Glutamatergic neuron (in vitro differentiated cells): ENCODE measurements around the gene AP2B1. TPM values are rescaled to one million over a fixed set of nuclear protein-coding genes. Genes with fewer than 3 reads are reported as not detected.

Experiments
- DNase-seq: peaks from one replicate; pipeline ENCODE4 v3.0.0; 2022
- H3K27ac Mint-ChIP-seq: one replicate; pipeline ENCODE4 v1.8.0; 2020; ENCODE audit warnings: mild to moderate bottlenecking, mixed read lengths, inconsistent platforms; ENCODE audit not compliant: unreplicated experiment
- H3K27me3 Mint-ChIP-seq: one replicate; pipeline ENCODE4 v1.8.0; 2020; ENCODE audit warnings: mild to moderate bottlenecking, moderate library complexity, mixed read lengths, inconsistent platforms; ENCODE audit not compliant: unreplicated experiment
- H3K36me3 Mint-ChIP-seq: one replicate; pipeline ENCODE4 v1.8.0; 2020; ENCODE audit warnings: mild to moderate bottlenecking, mixed read lengths, inconsistent platforms; ENCODE audit not compliant: unreplicated experiment
- H3K4me1 Mint-ChIP-seq: one replicate; pipeline ENCODE4 v1.8.0; 2020; ENCODE audit warnings: mild to moderate bottlenecking, low read depth, mixed read lengths, inconsistent platforms; ENCODE audit not compliant: unreplicated experiment
- H3K4me3 Mint-ChIP-seq: one replicate; pipeline ENCODE4 v1.8.0; 2020; ENCODE audit warnings: mild to moderate bottlenecking, mixed read lengths, inconsistent platforms; ENCODE audit not compliant: unreplicated experiment
- H3K9me3 Mint-ChIP-seq: one replicate; pipeline ENCODE4 v1.8.0; 2020; ENCODE audit warnings: mild to moderate bottlenecking, moderate library complexity, mixed read lengths, inconsistent platforms; ENCODE audit not compliant: unreplicated experiment
- total RNA-seq: library from RNA; stranded (reverse); fragmentation: NEBNext Ultra II Directional; extraction: Animal tissue kit (Norgen Biotek cat#: 25700); gene quantifications from one replicate; pipeline ENCODE4 v1.2.1, GENCODE V29; 2021; ENCODE audit not compliant: unreplicated experiment
- TF ChIP-seq, protein P1 (sequence below): fragments of 200-600 bp; sonication (generic); IDR thresholded peaks from one replicate; pipeline ENCODE4 v1.5.0; 2021; ENCODE audit not compliant: partially characterized antibody, unreplicated experiment

Gene AP2B1
- total RNA-seq, 1 donor from 2014 or later = 316 TPM

- Mint-ChIP-seq H3K27ac (no peak overlapping the region), H3K36me3 (peaks cover 5% of the 10 kb centered on the region), H3K4me3 (no peak overlapping the region), H3K9me3 (peaks cover 6% of the 10 kb centered on the region), H3K27me3 (peaks cover 8% of the 10 kb centered on the region), H3K4me1 (peaks cover 5% of the 10 kb centered on the region)
- no peak for DNase-seq
- TF ChIP-seq, protein P1, sequence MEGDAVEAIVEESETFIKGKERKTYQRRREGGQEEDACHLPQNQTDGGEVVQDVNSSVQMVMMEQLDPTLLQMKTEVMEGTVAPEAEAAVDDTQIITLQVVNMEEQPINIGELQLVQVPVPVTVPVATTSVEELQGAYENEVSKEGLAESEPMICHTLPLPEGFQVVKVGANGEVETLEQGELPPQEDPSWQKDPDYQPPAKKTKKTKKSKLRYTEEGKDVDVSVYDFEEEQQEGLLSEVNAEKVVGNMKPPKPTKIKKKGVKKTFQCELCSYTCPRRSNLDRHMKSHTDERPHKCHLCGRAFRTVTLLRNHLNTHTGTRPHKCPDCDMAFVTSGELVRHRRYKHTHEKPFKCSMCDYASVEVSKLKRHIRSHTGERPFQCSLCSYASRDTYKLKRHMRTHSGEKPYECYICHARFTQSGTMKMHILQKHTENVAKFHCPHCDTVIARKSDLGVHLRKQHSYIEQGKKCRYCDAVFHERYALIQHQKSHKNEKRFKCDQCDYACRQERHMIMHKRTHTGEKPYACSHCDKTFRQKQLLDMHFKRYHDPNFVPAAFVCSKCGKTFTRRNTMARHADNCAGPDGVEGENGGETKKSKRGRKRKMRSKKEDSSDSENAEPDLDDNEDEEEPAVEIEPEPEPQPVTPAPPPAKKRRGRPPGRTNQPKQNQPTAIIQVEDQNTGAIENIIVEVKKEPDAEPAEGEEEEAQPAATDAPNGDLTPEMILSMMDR = no peak
These were observed 148.1 kb downstream of the AP2B1 start for GRCh38 chr17:35735036-35735805.

DNA sequence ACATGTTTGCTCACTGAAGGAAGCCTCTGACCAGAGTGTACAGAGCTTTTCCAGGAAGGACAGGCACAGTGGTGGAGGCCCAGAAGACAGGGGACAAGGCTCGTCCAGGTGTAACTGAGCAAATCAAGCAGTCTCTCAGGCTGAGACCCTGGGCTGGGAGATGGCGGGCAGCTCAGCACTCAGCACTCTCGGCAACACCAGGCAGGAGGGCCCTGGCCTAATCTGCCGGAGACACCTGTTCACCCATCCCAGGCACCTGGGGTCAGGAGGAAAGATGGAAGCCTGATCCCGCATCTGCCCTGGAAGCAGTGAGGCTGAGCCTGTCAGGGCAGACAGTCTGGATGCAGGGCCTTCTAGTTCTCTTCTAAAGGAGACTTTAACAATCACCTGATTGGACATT is 149.1 kb downstream of the AP2B1 start:
- Mint-ChIP-seq H3K27me3 (peaks cover 11% of the 10 kb centered on the region), H3K4me3 (no peak overlapping the region), H3K27ac (no peak overlapping the region), H3K4me1 (no peaks in the 10 kb centered on the region), H3K9me3 (peaks cover 6% of the 10 kb centered on the region), H3K36me3 (peaks cover 5% of the 10 kb centered on the region)
- TF ChIP-seq, protein P1 = no peak
- DNase-seq = no peak

DNA sequence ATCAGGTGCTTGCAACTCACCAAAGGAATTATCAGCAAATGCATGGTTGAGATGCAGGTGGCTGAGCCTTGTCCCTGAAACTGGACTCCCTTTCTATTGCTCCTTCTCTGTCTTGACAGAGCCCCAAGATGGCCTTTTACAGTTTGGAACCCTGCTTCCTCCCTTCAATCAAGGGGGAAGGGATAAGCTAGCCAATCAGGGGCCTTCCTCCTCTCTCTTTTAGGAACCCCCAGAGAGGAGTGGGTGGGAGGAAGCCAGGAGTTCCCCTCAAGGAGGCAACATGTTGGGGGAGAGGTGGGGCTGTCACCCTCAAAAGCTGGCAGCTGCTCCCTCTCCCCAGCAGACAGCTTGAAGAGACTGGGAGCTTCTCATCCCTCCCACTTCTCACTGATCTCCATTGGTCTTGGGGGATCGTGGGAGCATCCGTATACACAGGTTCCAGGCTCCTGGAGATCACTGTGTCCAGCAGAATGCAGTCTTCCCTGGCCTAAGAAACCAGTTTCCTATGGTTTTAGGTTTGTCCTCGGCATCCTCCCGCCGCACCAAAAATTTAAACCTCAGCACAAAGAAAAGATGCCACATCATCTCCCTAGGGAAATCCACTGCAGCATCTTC is 151.5 kb downstream of the AP2B1 start:
- no peak for DNase-seq
- H3K36me3 Mint-ChIP-seq = peaks cover 5% of the 10 kb centered on the region
- H3K9me3 Mint-ChIP-seq = peaks cover 10% of the 10 kb centered on the region
- peaks cover 11% of the 10 kb centered on the region for H3K27me3 Mint-ChIP-seq
- no peaks in the 10 kb centered on the region for H3K4me1 Mint-ChIP-seq
- H3K4me3 Mint-ChIP-seq = no peak overlapping the region
- H3K27ac Mint-ChIP-seq = no peak overlapping the region
- TF ChIP-seq, protein P1 = no peak

DNA sequence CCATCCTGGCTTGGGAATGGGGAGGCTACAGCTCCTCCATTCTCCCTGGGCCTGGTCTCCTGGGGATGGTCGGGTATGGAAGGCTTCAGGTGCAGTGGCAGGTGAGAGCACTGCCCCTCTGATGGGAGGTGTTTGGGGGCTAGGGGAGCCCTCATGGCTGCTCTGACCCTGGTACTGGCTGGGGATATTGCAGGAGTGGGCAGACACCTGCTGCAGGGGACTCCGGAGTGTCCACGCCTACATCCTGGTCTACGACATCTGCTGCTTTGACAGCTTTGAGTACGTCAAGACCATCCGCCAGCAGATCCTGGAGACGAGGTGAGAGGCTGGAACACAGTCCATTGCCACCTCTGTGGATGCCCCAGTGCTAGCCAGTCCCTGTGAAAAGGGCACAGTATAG is 153.1 kb downstream of the AP2B1 start:
- no peak for DNase-seq
- H3K9me3 Mint-ChIP-seq = peaks cover 8% of the 10 kb centered on the region
- no peak overlapping the region for H3K4me3 Mint-ChIP-seq
- H3K36me3 Mint-ChIP-seq = peaks cover 5% of the 10 kb centered on the region
- no peaks in the 10 kb centered on the region for H3K4me1 Mint-ChIP-seq
- H3K27ac Mint-ChIP-seq = no peak overlapping the region
- H3K27me3 Mint-ChIP-seq = peaks cover 15% of the 10 kb centered on the region
- TF ChIP-seq, protein P1 = no peak
